Astrocyte of the cerebellum (primary cell): ENCODE data around the gene PLAC1.

Experiments
- DNase-seq: peaks from one replicate; pipeline ENCODE4 v3.0.0-alpha.2; 2011; ENCODE audit warnings: low read depth
- H3K4me3 ChIP-seq: 2 replicates; pipeline ENCODE4 v1.5.1; 2011; ENCODE audit warnings: mild to moderate bottlenecking, low read depth, low read length, moderate library complexity
- in situ Hi-C: cut with HindIII; loops from 2 replicates; pipeline ENCODE4 v1.10.0; 2017; ENCODE audit warnings: low sequenced_read_pairs
- TF ChIP-seq, protein P1 (sequence below): IDR thresholded peaks from 2 replicates; pipeline ENCODE4 v1.5.1; 2012; ENCODE audit warnings: low read length, low read depth, moderate library complexity, mild to moderate bottlenecking; ENCODE audit errors: missing control alignments

The PLAC1 gene

DNA sequence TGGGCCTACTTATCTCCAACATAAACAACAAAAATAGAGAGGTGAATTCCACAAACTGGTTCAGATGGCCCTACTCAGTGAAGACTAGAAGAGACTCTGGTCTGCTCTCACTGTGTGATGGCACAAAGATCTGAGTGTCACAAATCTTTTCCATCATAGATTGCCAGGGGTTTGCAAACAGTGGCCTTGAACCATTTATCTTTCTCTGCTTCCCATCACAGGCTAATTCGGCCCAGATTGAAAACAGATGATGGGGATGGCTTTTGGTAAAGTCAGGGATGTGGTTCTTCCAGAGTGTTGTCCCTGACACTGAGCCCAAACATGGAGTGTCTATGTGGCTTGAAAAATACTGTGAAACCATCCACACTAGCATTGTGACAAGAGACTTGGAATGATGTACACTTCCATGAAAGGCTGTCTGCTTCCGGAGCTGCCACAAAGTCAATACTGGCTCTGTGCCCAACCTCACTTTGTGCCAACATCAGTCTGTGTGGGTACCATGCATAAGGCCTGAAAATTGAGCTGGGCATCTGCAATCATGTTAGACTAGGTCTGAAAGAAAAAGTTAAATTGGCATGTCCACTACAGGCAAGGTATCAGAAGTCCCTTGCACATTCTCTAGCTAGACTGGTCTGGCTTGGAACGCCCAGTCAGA is 25.2 kb upstream of the PLAC1 start:
- no peak for DNase-seq
- in situ Hi-C loops: no loop called here
- TF ChIP-seq, protein P1, sequence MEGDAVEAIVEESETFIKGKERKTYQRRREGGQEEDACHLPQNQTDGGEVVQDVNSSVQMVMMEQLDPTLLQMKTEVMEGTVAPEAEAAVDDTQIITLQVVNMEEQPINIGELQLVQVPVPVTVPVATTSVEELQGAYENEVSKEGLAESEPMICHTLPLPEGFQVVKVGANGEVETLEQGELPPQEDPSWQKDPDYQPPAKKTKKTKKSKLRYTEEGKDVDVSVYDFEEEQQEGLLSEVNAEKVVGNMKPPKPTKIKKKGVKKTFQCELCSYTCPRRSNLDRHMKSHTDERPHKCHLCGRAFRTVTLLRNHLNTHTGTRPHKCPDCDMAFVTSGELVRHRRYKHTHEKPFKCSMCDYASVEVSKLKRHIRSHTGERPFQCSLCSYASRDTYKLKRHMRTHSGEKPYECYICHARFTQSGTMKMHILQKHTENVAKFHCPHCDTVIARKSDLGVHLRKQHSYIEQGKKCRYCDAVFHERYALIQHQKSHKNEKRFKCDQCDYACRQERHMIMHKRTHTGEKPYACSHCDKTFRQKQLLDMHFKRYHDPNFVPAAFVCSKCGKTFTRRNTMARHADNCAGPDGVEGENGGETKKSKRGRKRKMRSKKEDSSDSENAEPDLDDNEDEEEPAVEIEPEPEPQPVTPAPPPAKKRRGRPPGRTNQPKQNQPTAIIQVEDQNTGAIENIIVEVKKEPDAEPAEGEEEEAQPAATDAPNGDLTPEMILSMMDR: no peak
- no peak overlapping the region for H3K4me3 ChIP-seq

DNA sequence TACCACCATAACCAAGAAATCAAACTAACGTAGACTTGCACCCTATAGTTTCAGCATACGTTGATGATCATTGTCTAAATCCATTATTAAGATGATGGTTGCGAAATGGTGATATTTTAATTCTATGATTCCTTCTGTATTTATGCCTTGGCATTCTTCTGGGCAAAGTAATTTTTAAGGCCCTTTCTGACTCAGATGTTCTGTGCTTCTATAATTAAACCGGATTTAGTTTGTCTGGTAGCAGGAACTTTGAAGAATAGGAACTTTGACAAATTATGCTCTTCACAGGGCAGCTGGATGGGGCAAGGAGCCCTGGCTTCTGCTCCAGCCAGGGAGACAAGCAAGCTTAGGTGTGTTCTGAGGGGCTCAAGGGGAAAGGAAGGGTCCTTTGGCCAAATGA is 23.8 kb upstream of the PLAC1 start:
- DNase-seq: no peak
- in situ Hi-C loops: no loop called here
- TF ChIP-seq, protein P1: no peak
- H3K4me3 ChIP-seq: no peak overlapping the region

DNA sequence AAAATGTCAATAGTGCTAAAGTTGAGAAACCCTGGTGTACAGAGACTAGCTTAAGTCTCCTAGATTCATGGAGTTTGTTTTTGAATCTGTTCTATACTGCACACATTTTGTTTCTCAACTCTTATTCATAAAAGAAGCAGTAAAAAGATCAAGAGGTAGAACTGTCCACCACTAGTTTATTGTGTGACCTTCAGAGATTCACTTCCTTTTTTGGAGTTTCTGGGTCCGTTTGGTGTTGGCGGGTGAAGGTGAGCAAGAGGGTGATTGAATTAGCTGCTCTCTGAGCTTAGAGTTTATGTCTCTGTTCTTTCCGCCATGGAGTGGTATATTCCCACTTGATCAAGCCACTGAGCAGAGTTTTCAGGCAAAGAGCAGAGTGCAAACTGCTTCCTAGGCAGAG is 21.4 kb upstream of the PLAC1 start:
- TF ChIP-seq, protein P1: no peak
- in situ Hi-C loops: loop anchor here (5.0 kb wide), 1 partner anchor 62 kb away; no protein-coding TSS in a partner anchor
- DNase-seq: no peak
- no peak overlapping the region for H3K4me3 ChIP-seq

DNA sequence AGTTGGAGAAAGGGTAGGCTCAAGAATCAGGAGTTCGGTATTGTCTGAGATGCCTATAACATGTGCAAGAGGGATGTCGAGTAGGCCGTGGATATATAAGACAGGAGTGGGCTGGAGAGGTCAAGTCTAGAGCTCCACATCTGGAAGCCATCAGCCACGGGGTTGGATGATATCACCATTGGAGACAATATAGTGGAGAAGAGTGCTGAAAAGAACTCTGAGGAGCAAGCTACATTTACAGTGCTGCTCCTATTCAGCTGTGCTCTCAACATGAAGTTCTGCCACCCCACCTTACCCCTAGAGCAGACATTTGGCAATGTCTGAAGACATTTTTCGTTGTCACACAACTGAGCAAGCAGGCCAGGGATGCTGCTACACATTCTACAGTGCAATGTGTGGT is 20.9 kb upstream of the PLAC1 start:
- TF ChIP-seq, protein P1: no peak
- DNase-seq: no peak
- in situ Hi-C loops: loop anchor here (5.0 kb wide), 1 partner anchor 62 kb away; no protein-coding TSS in a partner anchor

DNA sequence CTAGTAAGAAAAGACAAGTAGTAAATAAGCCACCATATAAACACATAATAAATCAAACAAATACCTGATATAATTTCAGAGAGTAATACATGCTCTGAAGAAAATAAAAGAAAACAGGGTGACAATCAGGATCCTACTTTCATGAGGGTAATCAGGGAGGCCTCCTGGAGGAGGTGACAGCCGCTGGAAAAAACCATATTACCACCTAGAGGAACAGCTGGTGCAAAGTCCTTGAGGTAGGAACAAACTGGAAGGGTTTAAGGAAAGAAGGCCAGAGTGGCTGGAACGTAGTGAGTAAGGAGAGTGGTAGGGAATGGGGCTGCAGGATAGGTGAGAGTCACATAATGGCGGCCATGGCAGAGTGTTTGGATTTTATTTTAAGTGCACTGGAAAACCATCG is 19.1 kb upstream of the PLAC1 start:
- in situ Hi-C loops: loop anchor here (5.0 kb wide), 1 partner anchor 60 kb away; no protein-coding TSS in a partner anchor
- TF ChIP-seq, protein P1: no peak
- no peak for DNase-seq
- no peak overlapping the region for H3K4me3 ChIP-seq

More for the DNA sequence above, 20.9 kb upstream of the PLAC1 start:
- no peak overlapping the region for H3K4me3 ChIP-seq

DNA sequence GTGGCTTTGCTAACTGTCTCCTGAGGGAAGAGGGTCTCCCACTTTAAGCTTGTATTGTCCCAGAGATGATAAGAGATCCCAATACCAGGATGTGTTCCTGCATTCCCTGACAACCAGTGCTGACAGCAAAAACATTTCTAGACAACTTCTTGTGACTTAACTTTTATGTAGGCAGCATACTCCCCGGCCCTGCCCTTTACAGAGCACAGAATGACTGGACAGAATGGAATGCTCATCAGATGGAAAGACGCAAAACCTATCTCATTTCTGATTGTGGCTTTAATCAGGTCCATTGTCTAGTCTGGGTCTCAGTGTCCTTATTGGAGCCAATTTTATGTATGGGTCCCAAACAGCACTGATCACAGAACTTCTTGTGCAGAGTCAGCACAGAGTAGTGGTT is 18.2 kb upstream of the PLAC1 start:
- H3K4me3 ChIP-seq: no peak overlapping the region
- TF ChIP-seq, protein P1: no peak
- DNase-seq: no peak
- in situ Hi-C loops: loop anchor here (5.0 kb wide), 1 partner anchor 59 kb away; no protein-coding TSS in a partner anchor

DNA sequence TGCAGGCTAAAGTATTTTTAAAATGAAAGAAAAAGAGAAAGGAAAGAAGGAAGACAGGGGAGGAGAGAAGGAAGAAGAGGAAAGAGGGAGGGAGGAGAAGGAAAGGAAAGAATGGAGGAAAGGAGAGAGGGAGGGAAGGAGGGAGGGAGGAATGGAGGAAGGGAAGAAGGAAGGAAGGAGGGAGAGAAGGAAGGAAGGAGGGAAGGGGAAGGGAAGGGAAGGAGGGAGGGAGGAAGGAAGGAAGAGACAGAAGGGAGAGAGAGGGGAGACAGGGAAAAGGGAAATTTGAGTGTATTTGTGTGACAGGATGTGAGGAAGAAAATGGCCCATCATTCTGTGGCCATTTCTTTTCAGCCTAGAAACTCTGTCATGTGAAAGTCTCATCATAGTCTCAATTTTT is 14.9 kb upstream of the PLAC1 start:
- TF ChIP-seq, protein P1: no peak
- no peak overlapping the region for H3K4me3 ChIP-seq
- in situ Hi-C loops: no loop called here
- no peak for DNase-seq
